ENCODE measurements around the gene ATP10A. TPM values are rescaled to one million over a fixed set of nuclear protein-coding genes. Genes with fewer than 3 reads are reported as not detected.
A peak's percentile ranks its signal among the peaks of the same experiment; 100 is the strongest.

ATP10A gene, protein sequence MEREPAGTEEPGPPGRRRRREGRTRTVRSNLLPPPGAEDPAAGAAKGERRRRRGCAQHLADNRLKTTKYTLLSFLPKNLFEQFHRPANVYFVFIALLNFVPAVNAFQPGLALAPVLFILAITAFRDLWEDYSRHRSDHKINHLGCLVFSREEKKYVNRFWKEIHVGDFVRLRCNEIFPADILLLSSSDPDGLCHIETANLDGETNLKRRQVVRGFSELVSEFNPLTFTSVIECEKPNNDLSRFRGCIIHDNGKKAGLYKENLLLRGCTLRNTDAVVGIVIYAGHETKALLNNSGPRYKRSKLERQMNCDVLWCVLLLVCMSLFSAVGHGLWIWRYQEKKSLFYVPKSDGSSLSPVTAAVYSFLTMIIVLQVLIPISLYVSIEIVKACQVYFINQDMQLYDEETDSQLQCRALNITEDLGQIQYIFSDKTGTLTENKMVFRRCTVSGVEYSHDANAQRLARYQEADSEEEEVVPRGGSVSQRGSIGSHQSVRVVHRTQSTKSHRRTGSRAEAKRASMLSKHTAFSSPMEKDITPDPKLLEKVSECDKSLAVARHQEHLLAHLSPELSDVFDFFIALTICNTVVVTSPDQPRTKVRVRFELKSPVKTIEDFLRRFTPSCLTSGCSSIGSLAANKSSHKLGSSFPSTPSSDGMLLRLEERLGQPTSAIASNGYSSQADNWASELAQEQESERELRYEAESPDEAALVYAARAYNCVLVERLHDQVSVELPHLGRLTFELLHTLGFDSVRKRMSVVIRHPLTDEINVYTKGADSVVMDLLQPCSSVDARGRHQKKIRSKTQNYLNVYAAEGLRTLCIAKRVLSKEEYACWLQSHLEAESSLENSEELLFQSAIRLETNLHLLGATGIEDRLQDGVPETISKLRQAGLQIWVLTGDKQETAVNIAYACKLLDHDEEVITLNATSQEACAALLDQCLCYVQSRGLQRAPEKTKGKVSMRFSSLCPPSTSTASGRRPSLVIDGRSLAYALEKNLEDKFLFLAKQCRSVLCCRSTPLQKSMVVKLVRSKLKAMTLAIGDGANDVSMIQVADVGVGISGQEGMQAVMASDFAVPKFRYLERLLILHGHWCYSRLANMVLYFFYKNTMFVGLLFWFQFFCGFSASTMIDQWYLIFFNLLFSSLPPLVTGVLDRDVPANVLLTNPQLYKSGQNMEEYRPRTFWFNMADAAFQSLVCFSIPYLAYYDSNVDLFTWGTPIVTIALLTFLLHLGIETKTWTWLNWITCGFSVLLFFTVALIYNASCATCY (N-terminal part only)
- 1.2 TPM for total RNA-seq
- long read RNA-seq, full-length matches to known transcripts: 2 of 2 reads
- long read RNA-seq, partial matches to known transcripts: 0 of 2 reads
- long read RNA-seq, other reads (novel, unspliced or antisense): 0 of 2 reads

DNA sequence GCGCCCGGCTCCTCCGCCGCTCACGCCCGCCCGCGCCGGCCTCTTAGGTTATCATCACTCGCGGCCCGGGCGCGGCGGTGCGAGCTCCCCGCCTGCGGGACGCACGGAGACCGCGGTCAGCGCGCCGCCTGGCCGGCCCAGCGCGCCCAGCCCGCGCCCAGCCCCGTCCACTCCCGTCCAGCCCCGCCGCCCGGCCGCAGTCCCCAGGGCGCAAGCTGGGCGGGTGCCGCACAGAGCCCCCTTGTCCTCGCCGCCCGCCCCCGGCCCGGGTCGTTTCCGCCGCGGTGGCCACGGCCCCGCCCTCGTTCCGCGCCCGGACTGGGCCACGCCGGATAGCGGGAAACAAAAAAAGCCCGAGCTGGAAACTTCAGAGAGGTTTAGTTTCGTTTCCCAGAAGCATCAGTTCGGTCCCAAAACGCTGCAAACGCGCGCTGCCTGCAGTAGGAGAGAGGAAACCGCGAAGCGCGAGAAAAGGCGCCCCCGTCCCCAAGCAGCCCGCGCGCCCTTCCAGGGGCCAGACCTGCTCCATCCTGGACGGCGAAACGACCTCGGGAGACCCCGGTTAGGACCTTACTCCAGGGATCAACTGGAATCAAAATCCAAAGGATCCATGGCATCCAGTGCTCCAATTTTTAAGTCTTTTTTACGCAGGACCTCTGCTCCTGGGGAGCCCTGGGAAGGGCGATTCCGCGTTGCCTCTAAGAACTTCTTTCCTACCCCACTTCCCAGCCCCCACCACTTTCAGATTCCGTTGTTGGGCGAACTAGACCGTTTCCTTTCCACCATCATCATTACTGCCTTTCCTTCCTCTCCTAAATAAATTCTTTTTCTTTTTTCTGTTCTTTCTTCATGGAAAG is at the start of gene ATP10A:
Gene ATP10A, minus strand, starts transcription at position 217 of the 857 bp plus-strand sequence. CDS start 231 bp downstream, outside the sequence.
- intact Hi-C loops (cut with micrococcal nuclease): no loop called here
- DNase-seq: peak; percentile 64
- peak; percentile 69 for ATAC-seq

DNA sequence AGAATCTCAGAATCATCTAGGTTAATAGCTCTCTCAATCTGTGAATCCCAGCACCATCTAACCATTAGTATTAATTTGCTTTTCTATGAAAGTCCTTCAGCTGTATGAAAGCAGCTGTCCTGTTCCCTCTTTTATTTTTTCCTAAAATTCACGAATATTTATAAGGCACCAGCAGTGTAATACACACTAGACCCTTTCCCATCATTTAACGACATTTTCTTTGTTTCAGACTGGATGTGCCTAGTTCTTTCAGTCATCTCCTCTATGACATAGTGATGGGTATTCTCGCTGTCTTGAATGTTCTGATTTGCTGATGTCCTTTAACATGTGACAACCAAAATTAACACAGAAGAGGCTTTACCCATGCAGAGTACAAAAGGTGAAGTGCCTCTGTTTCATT is 48.9 kb upstream of the ATP10A start:
- no peak for ATAC-seq
- intact Hi-C loops (cut with micrococcal nuclease): no loop called here
- no peak for DNase-seq

DNA sequence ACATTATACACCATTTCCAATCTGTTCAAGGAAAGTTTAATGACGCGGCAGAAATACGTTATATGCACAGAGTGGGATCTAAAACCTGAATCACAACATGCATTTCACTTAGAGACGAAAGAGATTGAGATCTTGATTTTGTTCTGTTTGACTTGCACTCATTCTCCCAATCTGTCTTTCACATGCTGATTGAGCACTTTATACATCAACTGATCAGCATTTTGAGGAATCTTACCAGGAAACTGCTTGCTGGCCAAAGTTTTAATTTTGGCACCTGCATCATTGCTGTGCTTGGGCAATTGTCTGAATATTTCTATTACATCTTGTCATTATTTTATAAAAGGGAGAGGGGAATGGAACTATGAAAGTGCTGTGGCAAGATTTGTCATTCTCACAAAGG is 47.7 kb upstream of the ATP10A start:
- DNase-seq (no peak), ATAC-seq (no peak)
- intact Hi-C loops (cut with micrococcal nuclease): no loop called here

DNA sequence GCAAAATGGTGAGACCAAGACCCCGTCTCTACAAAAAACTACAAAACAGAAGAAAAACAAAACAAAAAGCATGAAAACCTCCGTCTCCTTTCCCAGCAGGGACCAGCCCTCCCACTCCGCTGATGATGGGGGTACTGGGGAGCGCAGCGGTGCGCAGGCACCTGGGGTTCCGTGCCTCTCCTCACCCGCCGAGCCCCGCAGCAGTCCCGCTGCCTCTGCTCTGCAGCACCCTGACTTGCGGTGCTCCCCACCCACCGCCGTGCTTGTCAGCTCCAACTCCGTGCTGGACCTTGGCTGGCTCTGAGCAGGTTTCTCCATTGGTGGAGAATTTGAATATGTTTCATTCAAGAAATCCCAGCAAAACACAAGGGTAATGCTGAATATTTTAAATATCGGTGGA is 46.7 kb upstream of the ATP10A start:
- no peak for DNase-seq
- intact Hi-C loops (cut with micrococcal nuclease): no loop called here
- ATAC-seq: no peak

DNA sequence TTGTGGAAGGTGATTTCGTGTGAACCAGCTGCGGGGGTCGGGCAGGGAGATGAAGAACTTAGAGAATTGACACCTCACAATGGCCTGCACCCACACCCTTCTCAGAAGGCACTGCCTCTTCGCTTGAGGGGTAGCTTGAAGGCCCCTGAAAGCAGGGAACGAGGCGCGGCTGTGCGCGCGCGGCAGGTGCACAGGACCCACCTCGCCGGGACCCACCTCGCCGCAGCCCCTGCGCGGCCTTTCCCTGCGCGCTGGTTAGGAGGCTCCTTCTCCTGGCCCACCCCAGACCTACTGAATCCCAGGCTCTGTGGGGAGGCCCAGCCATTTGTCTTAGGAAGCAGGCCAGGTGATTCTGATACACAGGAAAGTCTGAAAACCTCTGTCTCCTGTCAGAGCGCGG is 46.2 kb upstream of the ATP10A start:
- no peak for ATAC-seq
- DNase-seq: no peak
- intact Hi-C loops (cut with micrococcal nuclease): no loop called here

DNA sequence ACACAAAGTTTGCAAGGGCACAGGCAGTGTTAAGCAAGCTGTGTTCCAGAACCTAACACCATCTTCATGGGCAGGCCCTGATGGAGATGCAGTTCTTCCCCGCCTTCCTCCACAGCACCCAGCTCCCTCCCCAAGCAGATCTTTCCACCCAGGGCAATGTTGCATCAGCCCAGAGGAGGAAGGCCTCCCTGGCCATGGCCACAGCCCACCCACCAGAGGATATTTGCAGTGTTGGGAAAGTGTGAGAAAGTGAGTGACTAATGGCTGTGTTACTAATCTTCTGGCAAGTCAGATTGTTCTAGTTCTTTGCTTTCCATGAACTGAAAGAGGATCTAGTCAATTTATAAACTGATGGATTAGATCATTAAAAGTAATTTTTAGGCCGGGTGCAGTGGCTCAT is 42.0 kb upstream of the ATP10A start:
- ATAC-seq (peak; percentile 54), DNase-seq (no peak)
- intact Hi-C loops (cut with micrococcal nuclease): no loop called here

DNA sequence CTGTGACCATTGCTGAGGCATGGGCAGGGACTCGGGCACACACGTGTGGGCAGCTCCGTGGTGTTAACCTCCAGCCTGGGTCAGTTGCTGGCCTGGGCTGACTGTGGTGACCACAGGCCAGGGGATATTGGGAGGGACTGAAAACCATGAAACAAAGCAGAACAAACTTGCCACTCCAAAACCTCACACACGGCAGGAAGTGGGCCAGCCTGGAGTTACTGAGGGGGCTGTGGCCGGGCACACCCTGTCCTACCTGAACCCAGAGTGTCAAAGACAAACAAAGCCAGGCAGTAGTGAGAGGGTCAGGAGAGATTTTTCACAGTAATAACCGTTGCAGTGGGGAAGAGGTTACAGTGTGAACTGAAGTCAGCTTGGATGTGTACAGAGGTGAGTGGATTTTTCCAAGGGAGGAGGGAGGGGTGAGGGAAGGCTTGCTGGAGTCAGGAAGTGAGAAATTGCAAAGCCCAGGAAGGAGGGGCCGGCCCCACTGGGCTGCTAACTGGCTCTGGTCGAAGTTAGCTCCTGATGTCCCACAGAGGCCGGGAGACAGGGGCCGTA is 40.0 kb upstream of the ATP10A start:
- no peak for ATAC-seq
- intact Hi-C loops (cut with micrococcal nuclease): no loop called here
- no peak for DNase-seq

DNA sequence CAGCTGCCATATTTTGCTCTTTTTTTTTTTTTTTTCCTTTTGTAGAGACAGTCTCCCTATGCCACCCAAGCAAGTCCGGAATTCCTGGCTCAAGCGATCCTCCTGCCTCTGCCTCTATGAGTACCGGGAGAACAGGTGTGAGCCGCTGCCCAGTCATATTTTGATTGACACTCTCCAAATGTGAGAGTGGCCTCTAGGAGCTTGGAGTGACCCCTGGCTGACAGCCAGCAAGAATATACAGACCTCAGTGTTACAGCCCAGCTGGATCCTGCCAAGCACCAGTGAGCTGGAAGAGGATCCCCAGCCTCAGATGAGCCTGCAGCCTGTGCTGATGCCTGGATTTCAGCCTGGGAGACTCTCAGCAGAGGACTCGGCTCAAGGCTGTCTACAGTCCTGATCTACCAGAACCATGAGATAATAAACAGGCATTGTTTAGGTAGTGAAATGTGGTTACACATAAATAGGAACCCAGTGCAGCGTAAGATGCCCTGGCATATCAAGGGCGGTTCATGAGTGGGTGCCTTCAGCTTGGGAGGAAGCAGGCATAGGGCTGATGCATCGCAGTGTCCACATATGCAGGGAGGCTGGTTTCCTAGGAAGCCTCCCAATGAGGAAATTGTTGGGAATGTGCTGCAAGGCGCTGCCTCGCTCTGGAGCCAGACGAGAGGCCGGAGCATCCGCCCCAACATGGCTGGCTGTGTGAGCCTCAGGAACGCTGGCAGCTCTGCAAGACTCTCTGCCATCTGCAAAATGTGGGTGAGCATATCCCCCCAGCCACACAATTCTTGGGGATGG is 38.9 kb upstream of the ATP10A start:
- no peak for ATAC-seq
- intact Hi-C loops (cut with micrococcal nuclease): no loop called here
- no peak for DNase-seq

DNA sequence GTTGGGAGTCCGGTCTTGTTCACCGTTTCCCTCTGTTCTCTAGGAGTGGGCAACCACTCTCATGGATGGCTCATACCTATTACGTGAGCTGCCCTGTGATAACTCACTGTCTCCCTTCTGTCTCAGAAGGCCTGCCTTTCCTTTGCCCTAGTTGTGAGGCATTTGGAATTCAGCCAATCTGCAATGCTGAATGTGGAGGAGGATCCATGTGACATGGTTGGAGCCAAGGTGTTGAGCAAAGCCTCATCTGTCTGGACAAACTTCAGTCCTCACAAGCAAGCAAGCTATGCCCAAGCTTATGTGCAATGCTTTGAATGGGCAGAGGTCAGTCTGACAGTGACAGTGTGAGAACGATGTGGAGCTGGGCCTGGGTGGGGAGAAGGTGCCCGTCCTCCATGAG is 37.8 kb upstream of the ATP10A start:
- DNase-seq: no peak
- intact Hi-C loops (cut with micrococcal nuclease): no loop called here
- peak; percentile 47 for ATAC-seq

DNA sequence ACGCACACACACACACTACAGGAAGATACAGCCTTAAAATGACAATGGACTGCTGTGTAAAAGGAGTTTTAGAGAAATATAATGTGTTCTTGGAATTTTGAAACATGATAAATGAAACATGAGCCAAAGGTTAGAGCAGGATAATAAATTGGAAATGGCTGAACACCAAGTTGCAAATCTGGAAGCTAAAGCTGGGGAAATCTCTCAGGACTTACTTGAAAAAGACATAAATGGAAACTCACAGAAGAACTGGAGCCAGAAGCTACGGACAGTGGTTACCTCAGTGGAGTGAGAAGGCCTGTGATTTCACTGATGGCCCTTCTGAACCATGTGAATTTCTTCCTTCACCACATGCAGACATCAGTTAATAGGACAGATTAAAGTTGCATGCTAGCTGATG is 37.3 kb upstream of the ATP10A start:
- intact Hi-C loops (cut with micrococcal nuclease): no loop called here
- ATAC-seq: no peak
- DNase-seq: no peak

DNA sequence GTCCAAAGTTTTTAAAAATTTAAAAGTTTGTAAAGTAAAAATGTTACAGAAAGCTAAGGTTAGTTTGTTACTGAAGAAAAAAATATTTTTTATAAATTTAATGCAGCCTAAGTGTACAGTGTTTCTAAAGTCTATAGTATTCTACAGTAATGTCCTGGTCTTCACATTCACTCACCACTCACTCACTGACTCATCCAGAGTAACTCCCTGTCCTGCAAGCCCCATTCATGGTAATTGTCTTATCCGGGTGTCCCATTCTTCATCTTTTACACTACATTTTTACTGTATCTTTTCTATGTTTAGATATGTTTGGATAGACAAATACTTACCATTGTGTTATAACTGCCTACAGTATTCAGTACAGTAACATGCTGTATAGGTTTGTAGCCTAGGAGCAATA is 36.7 kb upstream of the ATP10A start:
- DNase-seq: no peak
- no peak for ATAC-seq
- intact Hi-C loops (cut with micrococcal nuclease): no loop called here

DNA sequence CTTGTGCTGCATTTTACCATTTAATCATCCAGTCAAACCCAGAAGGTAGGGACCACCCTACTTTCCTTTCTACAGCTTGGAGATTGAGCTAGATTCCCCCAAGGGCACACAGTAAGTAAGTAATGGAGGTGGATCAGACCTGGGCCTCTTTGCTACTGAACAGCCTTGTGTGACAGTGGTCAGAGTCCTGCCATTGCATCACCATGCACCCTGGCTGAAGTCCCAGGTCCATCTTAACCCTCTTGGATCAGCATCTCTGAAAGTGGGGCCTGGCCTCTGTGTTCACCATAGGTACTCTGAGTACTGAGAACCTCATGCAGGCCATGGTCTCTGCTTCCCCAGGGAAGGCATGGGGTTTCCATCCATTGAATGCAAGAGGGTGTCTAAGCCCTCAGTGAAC is 34.5 kb upstream of the ATP10A start:
- no peak for DNase-seq
- ATAC-seq: no peak
- intact Hi-C loops (cut with micrococcal nuclease): no loop called here

DNA sequence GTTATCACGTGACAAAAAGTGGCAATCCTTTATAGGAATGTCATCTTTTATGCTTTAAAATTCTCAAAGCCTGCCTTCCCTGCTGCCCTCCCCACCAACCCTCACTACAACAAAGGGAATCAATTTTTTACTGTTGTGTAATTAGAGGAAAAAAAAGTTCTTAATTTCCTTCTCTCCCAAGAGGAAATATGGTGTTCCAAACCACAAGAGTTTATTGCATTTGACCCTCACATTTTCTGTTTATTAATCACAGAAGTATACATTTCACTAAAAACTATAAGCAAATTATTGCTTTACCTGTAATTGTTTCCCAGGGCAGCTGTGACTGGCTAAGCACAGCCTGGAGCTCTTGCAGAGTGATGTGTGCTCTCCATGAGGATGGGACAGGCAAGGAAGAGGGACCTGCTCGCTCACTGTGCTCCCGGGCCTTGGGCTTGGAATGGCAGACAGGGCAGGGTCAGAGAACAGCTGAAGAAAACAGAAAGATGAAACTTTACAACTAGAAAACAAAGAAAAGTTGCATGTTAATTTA is 31.3 kb upstream of the ATP10A start:
- DNase-seq (no peak), ATAC-seq (no peak)
- intact Hi-C loops (cut with micrococcal nuclease): no loop called here

DNA sequence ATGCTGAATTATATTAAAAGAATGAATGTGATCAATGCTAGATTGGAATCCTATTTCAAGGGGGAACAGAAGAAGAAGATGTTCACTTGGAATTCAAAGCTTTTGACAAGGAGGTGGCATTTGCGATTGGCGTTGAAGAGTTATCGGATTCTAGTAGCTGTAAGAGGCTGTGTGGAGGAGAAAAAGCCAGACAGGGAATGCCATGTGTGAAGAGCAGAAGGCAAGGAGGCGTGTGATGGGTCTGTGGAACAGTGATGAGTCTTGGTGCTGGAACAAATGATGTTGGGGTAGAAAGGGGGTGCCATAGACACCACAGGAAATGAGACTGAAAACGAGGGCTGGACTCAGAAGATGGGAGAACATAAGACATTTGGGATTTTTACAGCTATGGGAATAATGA is 30.5 kb upstream of the ATP10A start:
- no peak for ATAC-seq

DNA sequence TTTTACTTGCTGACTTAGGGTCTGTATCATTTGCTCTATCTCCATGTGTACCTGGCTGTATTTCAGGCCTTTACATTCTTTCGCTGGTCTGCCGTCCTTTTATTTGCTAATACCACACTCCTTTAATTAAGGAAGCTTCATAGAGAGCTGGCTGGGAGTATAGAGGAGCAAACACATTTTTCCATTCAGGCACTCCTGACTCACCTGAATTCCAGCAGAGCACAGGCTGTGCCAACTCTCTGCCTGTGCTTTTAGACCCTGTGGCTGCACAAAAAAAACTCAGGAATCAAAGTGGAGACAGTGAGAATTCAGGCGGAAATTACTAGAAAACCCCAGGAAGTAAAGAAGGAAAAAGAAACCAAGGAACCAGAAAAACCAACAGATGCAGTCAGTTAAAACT is 29.0 kb upstream of the ATP10A start:
- intact Hi-C loops (cut with micrococcal nuclease): no loop called here
- ATAC-seq (no peak), DNase-seq (no peak)

More for the DNA sequence above, 30.5 kb upstream of the ATP10A start:
- intact Hi-C loops (cut with micrococcal nuclease): no loop called here
- DNase-seq: no peak

DNA sequence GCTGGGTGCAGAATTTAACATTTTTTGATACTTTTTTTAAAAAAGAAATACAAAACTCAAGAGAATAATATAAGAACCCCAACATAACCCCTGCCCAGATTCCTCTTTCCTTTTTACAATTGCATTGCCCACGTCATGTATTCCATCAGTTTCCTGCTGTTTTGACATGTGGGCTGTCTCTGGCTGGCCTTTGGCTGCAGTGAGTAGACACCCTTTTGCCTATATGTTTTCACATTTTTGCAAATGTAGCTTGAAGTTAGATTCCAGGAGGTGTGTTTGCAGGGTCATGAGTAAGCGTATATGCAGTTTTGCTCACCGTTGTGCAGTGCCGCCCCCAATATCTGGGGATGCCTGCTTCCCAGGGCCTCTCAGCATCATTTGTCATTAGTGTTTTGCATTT is 28.0 kb upstream of the ATP10A start:
- no peak for DNase-seq
- no peak for ATAC-seq
- intact Hi-C loops (cut with micrococcal nuclease): no loop called here

DNA sequence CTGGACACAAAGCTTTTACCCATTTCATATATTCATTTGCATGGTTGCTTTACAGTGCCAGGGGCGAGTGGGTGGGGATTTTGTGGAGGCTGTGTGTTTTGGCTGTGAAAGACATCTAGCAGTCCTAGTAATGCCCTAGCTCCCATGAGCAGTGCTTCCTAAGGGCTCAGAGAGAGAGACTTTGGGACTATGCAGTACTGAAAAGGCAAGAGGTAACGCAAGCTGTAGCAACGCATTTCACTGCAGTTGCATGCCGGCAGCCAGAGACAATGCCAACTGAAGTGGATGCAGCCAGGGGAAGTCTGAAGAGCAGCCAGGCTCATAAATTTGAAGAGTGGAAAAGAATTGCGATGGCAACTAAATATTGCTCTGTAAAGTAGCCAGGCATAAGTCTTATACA is 27.4 kb upstream of the ATP10A start:
- DNase-seq (no peak), ATAC-seq (no peak)
- intact Hi-C loops (cut with micrococcal nuclease): no loop called here
